Spinal cord (tissue), 10 donors: ENCODE measurements around the gene FAM47E. TPM values are rescaled to one million over a fixed set of nuclear protein-coding genes. Genes with fewer than 3 reads are reported as not detected.
A peak's percentile ranks its signal among the peaks of the same experiment; 100 is the strongest.
"Not testable (repeated sequence)": the region's sequence is repeated elsewhere in the genome, so short reads cannot be mapped to it uniquely, and the experiment has no call there.

Source experiments
- DNase-seq, 6 donors: peaks; one replicate each; pipeline versions ENCODE4 v3.0.0 to v3.0.0-alpha.2; 2013 to 2015; ENCODE audit warnings: low spot score in 6 of 6, low read depth in 4 of 6
- H3K27ac ChIP-seq: one replicate; pipeline ENCODE4 v1.5.1; 2013; ENCODE audit warnings: low read depth, low read length, control low read depth
- H3K27me3 ChIP-seq: one replicate; pipeline ENCODE4 v1.6.1; 2013; ENCODE audit warnings: low read length; ENCODE audit not compliant: control insufficient read depth, insufficient read depth
- H3K36me3 ChIP-seq: one replicate; pipeline ENCODE4 v1.6.1; 2013; ENCODE audit warnings: low read length; ENCODE audit not compliant: control insufficient read depth, insufficient read depth
- H3K4me1 ChIP-seq: one replicate; pipeline ENCODE4 v1.6.1; 2013; ENCODE audit warnings: low read length; ENCODE audit not compliant: control insufficient read depth, insufficient read depth
- H3K4me3 ChIP-seq: one replicate; pipeline ENCODE4 v1.5.1; 2013; ENCODE audit warnings: low read depth, low read length, control low read depth
- H3K9me3 ChIP-seq: one replicate; pipeline ENCODE4 v1.6.1; 2013; ENCODE audit warnings: low read length; ENCODE audit not compliant: control insufficient read depth, insufficient read depth
- WGBS: methylation state at CpG from one replicate; pipeline ENCODE4 v1.1.5; 2013; ENCODE audit warnings: missing lambda C conversion rate; ENCODE audit not compliant: insufficient coverage; 5-methylcytosine and 5-hydroxymethylcytosine counted together
- polyA plus RNA-seq, 2 donors: library from polyadenylated mRNA; unstranded; fragments of 120-200 nt; gene quantifications; one replicate each; pipeline ENCODE4 v1.2.1, GENCODE V29; 2013; ENCODE audit not compliant: insufficient read length in 2 of 2
- total RNA-seq, 2 donors: library from RNA; depleted of rRNA in 1 of 2; stranded (reverse); fragments of 120-200 nt in 1 of 2; fragments of >200 nt in 1 of 2; gene quantifications; one replicate each; pipeline versions ENCODE4 v1.2.3 to v1.2.4, GENCODE V29; 2013 to 2014
- donor health status: healthy.

The FAM47E gene
- total and polyA plus RNA-seq, 4 donors = 7.9 to 14.8 (median 9.5) TPM

DNA sequence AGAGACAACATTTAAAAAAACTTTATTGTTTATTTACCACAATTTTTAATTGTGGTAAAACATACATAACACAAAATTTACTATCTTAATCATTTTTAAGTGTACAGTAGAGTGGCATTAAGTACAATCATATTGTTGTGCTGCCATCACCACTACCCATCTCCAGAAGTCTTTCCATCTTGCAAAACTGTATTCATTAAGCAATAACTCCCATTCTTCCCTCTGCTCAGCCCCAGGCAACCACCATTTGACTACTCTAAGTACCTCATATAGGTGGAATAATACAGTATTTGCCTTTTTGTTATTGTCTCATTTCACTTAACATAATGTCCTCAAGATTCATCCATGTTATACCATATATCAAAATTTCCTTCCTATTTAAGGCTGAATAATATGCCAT is 12.8 kb upstream of the FAM47E start:
- H3K27me3 ChIP-seq = no peaks in the 10 kb centered on the region
- peaks cover 4% of the 10 kb centered on the region for H3K4me1 ChIP-seq
- H3K4me3 ChIP-seq = no peak overlapping the region
- no peaks in the 10 kb centered on the region for H3K36me3 ChIP-seq
- DNase-seq = no peak
- H3K9me3 ChIP-seq = peaks cover 16% of the 10 kb centered on the region
- H3K27ac ChIP-seq = no peak overlapping the region

DNA sequence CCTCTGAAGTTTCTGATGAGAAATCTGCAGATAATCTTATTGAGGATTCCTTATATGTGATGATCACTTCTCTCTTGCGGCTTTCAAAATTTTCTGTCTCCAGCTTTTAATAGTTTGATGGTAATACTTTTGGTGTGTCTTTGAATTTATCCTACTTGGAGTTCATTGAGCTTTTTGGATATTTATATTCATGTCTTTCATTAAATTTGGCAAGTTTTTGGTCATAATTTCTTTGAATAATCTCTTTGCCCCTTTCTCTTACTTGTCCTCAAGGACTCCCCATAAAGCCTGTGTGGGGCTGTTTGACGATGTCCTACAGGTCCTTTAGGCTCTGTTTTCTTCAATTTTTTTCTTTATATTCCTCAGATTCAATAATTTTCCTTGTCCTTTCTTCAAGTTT is 11.3 kb upstream of the FAM47E start:
- Histone ChIP-seq H3K27me3 (no peaks in the 10 kb centered on the region), H3K27ac (no peak overlapping the region), H3K9me3 (peaks cover 16% of the 10 kb centered on the region), H3K36me3 (no peaks in the 10 kb centered on the region), H3K4me1 (no peaks in the 10 kb centered on the region), H3K4me3 (no peak overlapping the region)
- no peak for DNase-seq
- 100% methylated on average over 1 of the region's 2 CpGs for WGBS

DNA sequence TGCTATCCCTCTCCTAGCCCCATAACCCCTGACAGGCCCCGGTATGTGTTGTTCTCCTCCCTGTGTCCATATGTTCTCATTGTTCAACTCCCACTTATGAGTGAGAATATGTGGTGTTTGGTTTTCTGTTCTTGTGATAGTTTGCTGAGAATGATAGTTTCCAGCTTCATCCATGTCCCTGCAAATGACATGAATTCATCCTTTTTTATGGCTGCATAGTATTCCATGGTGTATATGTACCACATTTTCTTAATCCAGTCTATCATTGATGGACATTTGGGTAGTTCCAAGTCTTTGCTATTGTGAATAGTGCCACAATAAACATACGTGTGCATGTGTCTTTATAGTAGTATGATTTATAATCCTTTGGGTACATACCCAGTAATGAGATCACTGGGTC is 7.6 kb upstream of the FAM47E start:
- H3K4me1 ChIP-seq, H3K36me3 ChIP-seq, DNase-seq, H3K4me3 ChIP-seq, H3K27me3 ChIP-seq, H3K27ac ChIP-seq: not testable (repeated sequence)
- peaks cover 16% of the 10 kb centered on the region for H3K9me3 ChIP-seq
- no CpG with 5 or more reads among the region's 2 CpGs for whole genome bisulfite sequencing

DNA sequence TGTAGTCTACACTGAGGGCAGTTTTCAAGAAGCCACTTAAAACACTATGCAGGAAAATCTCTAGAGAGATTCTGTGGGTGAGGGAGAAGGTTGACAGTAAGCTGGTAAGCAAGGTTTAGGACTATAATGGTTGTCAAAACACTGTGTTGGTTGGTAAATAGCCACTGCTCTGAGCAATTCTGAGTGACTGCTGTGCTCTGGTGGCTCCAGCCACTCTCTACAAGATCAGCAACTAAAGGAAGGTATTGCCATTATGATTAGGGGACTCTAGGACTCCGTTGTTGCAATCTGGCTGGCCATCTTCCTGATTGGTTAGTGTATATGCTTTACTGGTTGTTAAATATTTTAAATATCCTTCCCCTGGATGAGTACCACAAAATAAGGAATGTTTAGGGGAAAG is 5.5 kb upstream of the FAM47E start:
- no peaks in the 10 kb centered on the region for H3K36me3 ChIP-seq
- H3K4me3 ChIP-seq = no peak overlapping the region
- H3K9me3 ChIP-seq = peaks cover 3% of the 10 kb centered on the region
- no peak for DNase-seq
- H3K27me3 ChIP-seq = peaks cover 7% of the 10 kb centered on the region
- no peaks in the 10 kb centered on the region for H3K4me1 ChIP-seq
- H3K27ac ChIP-seq = no peak overlapping the region
- WGBS = no CpG with 5 or more reads among the region's 1 CpG

DNA sequence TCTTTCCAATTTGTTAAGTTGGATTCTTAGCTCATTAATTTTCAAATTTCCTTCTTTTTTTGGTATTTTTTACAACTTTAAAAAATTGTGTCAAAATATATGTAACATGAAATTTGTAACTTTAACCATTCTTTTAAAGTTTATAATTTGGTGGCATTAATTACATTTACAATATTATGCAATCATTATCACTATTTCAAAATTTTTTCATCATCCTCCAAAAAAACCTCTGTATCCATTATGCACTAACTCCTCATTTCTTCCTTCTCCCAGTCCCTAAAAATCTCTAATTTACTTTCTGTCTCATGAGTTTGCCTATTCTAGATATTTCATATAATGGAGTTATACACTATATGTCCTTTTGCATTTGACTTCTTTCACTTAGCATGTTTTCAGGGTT is 4.7 kb upstream of the FAM47E start:
- H3K4me1 ChIP-seq = peaks cover 3% of the 10 kb centered on the region
- no peak overlapping the region for H3K27ac ChIP-seq
- no peak overlapping the region for H3K4me3 ChIP-seq
- no peaks in the 10 kb centered on the region for H3K9me3 ChIP-seq
- H3K27me3 ChIP-seq = peaks cover 8% of the 10 kb centered on the region
- H3K36me3 ChIP-seq = no peaks in the 10 kb centered on the region
- no peak for DNase-seq

DNA sequence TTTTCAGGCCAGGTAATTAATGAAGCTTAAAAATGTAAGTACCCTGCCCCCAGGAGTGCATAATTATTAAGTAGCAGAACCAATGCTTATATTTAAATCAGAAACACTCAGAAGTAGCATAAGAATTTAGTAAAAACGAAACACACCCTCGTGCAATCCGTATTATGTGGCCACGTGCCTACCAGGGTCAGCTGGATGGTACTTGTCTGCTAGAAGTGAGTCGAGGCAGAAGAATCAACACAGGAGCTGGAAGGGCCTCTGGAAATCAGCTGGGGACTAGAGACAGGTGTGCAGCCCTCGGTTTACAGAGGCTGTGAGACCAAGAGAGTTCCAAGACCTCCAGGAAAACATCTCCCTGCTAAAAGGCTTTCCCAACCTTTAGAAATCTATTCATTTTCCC is 559 bp upstream of the FAM47E start:
- peak in 1 of 6 donors; percentile 3 for DNase-seq
- Histone ChIP-seq H3K36me3 (no peaks in the 10 kb centered on the region), H3K4me1 (peaks cover 7% of the 10 kb centered on the region), H3K27me3 (peaks cover 8% of the 10 kb centered on the region), H3K4me3 (peak overlapping the region; percentile 58), H3K27ac (no peak overlapping the region), H3K9me3 (no peaks in the 10 kb centered on the region)
- 12% methylated on average over 4 of the region's 6 CpGs for WGBS

DNA sequence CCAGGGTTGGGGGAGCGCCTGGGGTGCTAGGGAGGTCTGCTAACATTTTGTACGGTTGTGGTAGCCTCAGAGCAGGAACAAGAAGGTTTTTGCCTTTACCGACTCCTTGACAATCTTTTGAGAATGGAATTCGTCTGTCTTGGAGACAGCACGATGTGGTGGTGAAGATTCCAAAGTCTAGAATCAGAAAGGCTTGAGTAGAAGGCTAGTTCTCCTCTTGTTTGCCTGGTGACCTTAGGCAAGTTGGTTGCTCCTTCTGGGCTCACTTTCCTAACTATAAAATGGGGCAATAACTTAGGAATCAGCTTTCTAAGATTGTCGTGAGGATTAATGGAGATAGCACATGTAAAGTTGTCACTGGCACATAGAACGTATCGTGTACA is 741 bp downstream of the FAM47E start:
- H3K4me1 ChIP-seq = peaks cover 7% of the 10 kb centered on the region
- H3K36me3 ChIP-seq = peaks cover 2% of the 10 kb centered on the region
- peaks cover 8% of the 10 kb centered on the region for H3K27me3 ChIP-seq
- 61% methylated on average over 5 of the region's 8 CpGs for WGBS
- no peaks in the 10 kb centered on the region for H3K9me3 ChIP-seq
- peak in 1 of 6 donors; percentile 2 for DNase-seq
- H3K4me3 ChIP-seq = peak overlapping the region; percentile 58
- H3K27ac ChIP-seq = no peak overlapping the region

DNA sequence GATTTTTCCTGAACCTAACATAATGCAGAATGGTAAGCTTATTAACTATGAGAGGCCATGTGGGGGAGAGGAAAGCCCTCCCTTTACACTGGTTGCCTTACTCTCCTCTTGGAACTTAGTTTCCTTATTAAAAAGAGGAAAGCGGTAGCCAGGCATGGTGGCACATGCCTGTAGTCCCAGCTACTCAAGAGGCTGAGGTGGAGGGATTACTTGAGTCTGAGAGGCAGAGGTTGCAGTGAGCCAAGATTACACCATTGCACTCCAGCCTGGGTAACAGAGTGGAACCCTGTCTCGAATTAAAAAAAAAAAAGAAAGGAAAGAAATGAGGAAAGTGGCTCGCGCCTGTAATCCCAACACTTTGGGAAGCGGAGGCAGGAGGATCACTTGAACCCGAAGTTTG is 2.0 kb downstream of the FAM47E start:
- 87% methylated on average over 3 of the region's 6 CpGs for WGBS
- no peak overlapping the region for H3K4me3 ChIP-seq
- H3K27me3 ChIP-seq = peaks cover 8% of the 10 kb centered on the region

DNA sequence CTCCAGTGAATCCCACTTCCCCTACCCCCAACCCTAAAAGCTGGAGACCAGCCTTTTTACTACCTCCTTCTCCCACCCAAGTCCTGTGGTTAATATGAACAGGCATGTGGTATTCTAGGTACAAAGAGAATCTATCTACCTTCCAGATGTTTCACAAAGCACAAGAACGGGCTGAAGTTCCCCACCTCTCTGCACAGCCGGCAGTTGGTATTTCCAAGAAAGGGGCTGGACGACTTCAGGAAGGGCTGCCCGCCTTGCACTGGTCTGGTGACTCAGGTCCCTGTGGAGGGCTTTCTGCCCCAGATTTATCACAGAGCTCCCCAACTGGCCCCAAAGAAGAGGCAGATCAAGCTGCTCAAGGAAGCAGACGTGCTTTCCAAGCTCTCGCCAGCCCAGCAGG is 4.5 kb downstream of the FAM47E start:
- Histone ChIP-seq H3K27ac (no peak overlapping the region), H3K4me1 (peaks cover 7% of the 10 kb centered on the region), H3K27me3 (peaks cover under 1% of the 10 kb centered on the region), H3K4me3 (no peak overlapping the region), H3K36me3 (peaks cover 2% of the 10 kb centered on the region), H3K9me3 (no peaks in the 10 kb centered on the region)
- WGBS = 91% methylated on average over 3 of the region's 6 CpGs
- DNase-seq = no peak

More for the DNA sequence above, 2.0 kb downstream of the FAM47E start:
- Histone ChIP-seq H3K27ac (no peak overlapping the region), H3K36me3 (peaks cover 2% of the 10 kb centered on the region), H3K4me1 (peaks cover 7% of the 10 kb centered on the region), H3K9me3 (no peaks in the 10 kb centered on the region)
- DNase-seq = no peak

DNA sequence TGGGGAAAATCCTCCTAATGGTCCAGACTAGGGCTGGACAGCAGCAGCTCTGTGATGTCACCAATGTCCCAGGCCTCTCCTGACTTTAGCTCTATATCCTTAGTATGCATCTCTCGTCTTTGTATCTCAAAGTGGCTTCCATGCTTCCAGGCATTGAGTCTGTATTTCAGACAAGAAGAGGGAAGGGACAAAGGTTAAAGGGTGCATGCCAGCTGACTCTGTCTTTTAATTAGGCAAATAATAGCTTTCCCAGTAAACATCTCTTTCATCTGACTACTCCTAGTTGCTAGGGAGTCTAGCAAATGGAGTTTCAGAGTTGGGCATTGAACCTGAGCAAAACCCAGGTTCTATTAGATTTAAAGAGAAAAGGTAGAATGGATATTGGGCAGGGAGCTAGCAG is 5.4 kb downstream of the FAM47E start:
- H3K36me3 ChIP-seq = peaks cover 2% of the 10 kb centered on the region
- H3K27ac ChIP-seq = no peak overlapping the region
- no peaks in the 10 kb centered on the region for H3K9me3 ChIP-seq
- no peak for DNase-seq
- H3K4me3 ChIP-seq = no peak overlapping the region
- H3K4me1 ChIP-seq = peaks cover 3% of the 10 kb centered on the region
- no CpG with 5 or more reads among the region's 1 CpG for WGBS
- H3K27me3 ChIP-seq = no peaks in the 10 kb centered on the region
